T-cell (primary cell): ENCODE results near the gene DDX28. TPM values are rescaled to one million over a fixed set of nuclear protein-coding genes. Genes with fewer than 3 reads are reported as not detected.

Experiments used
- ATAC-seq, 4 experiments: fragments of 200-7000 bp in 3 of 4; fragments of 150-1000 bp in 1 of 4; cut with Tn5 transposase; replicated peaks in 1 of 4; 1 replicate in 3 of 4; 2 replicates in 1 of 4; pipeline ENCODE4 v1.10.0; 2021; ENCODE audit warnings: moderate library complexity in 3 of 4, mild to moderate bottlenecking in 2 of 4, moderate number of reproducible peaks in 1 of 4
- CTCF ChIA-PET, 2 donors: fragments of 300-600 bp; sonication (Branson Sonifier 250); formaldehyde crosslinking; loops; one replicate each; lab custom pipeline; 2022; ENCODE audit warnings: antibody characterized with exemption in 2 of 2; lab: Charles Lee
- POLR2A ChIA-PET, 2 donors: fragments of 300-600 bp; sonication (Branson Sonifier 250); formaldehyde crosslinking; loops; one replicate each; lab custom pipeline; 2022; ENCODE audit warnings: antibody characterized with exemption in 2 of 2; lab: Charles Lee
- DNase-seq, 35 experiments: peaks; one replicate each; pipeline versions ENCODE4 v3.0.0 to v3.0.0-alpha.2; 2013 to 2023
- H3K27ac ChIP-seq: one replicate; pipeline ENCODE4 v1.5.1; 2013; ENCODE audit warnings: low read length
- H3K27me3 ChIP-seq, 2 experiments: replicated peaks in 1 of 2; 1 replicate in 1 of 2; 2 replicates in 1 of 2; pipeline versions ENCODE4 v1.6.1 to v1.7.0; 2013; ENCODE audit warnings: low read length in 1 of 2, mixed read lengths in 1 of 2; ENCODE audit not compliant: control insufficient read depth in 2 of 2, insufficient read depth in 2 of 2; ENCODE audit errors: extremely low read depth in 1 of 2
- H3K36me3 ChIP-seq, 2 donors: 1 replicate in 1 of 2; 2 replicates in 1 of 2; pipeline versions ENCODE4 v1.6.1 to v1.7.0; 2013; ENCODE audit warnings: low read length in 1 of 2; ENCODE audit not compliant: control insufficient read depth in 2 of 2, insufficient read depth in 1 of 2; ENCODE audit errors: extremely low read depth in 1 of 2
- H3K4me1 ChIP-seq, 2 experiments: 1 replicate in 1 of 2; 2 replicates in 1 of 2; pipeline versions ENCODE4 v1.6.1 to v1.7.0; 2013; ENCODE audit warnings: low read length in 2 of 2, mixed read lengths in 1 of 2; ENCODE audit not compliant: insufficient read depth in 2 of 2, control insufficient read depth in 1 of 2; ENCODE audit errors: extremely low read depth in 1 of 2
- H3K4me3 ChIP-seq, 2 donors: 1 replicate in 1 of 2; 2 replicates in 1 of 2; pipeline versions ENCODE4 v1.5.1 to v1.7.0; 2013; ENCODE audit warnings: mild to moderate bottlenecking in 2 of 2, low read length in 1 of 2, moderate library complexity in 1 of 2; ENCODE audit not compliant: control insufficient read depth in 1 of 2; ENCODE audit errors: extremely low read depth in 1 of 2
- H3K9me3 ChIP-seq: 2 replicates; pipeline ENCODE4 v1.7.0; 2013
- H3K27ac Mint-ChIP-seq, 2 donors: one replicate each; pipeline ENCODE4 v1.8.0; 2020 to 2021; ENCODE audit warnings: mild to moderate bottlenecking in 2 of 2, mixed read lengths in 2 of 2
- H3K27me3 Mint-ChIP-seq, 2 donors: one replicate each; pipeline ENCODE4 v1.8.0; 2021 to 2022; ENCODE audit warnings: mixed read lengths in 2 of 2
- H3K36me3 Mint-ChIP-seq: one replicate; pipeline ENCODE4 v1.8.0; 2021; ENCODE audit warnings: mixed read lengths
- H3K4me1 Mint-ChIP-seq, 3 donors: one replicate each; pipeline ENCODE4 v1.8.0; 2020 to 2022; ENCODE audit warnings: mixed read lengths in 3 of 3, mild to moderate bottlenecking in 1 of 3
- H3K4me3 Mint-ChIP-seq, 3 donors: one replicate each; pipeline ENCODE4 v1.8.0; 2020 to 2022; ENCODE audit warnings: mild to moderate bottlenecking in 3 of 3, mixed read lengths in 3 of 3, moderate library complexity in 3 of 3
- H3K9me3 Mint-ChIP-seq, 3 donors: one replicate each; pipeline ENCODE4 v1.8.0; 2020 to 2022; ENCODE audit warnings: mixed read lengths in 3 of 3
- WGBS: methylation state at CpG from one replicate; pipeline ENCODE4 v1.1.5; 2013; ENCODE audit warnings: missing lambda C conversion rate; ENCODE audit not compliant: insufficient coverage; 5-methylcytosine and 5-hydroxymethylcytosine counted together
- total RNA-seq, 35 experiments: library from RNA in 6 of 35; stranded (reverse) in 6 of 35; fragments of 120-200 nt in 1 of 35; gene quantifications; one replicate each; pipeline versions ENCODE4 v1.2.1 to v1.2.4 and lab custom pipeline; 2013 to 2026

Gene DDX28
- 10 to 100 TPM; 15.5 to 21.0 (median 17.6) TPM for total RNA-seq
- 16.1 TPM for total RNA-seq (2013)
- total RNA-seq (lab: John Stamatoyannopoulos, UW), result 21.1 to 59.3 (median 29.9) reads per million in 29 experiments

GRCh38 chr16:68022728-68023537 is at the start of gene DDX28, which contains the start of gene DUS2:
Gene DDX28, minus strand, starts transcription at chr16:68023232. Its CDS starts 30 bp downstream, at chr16:68023202.
Gene DUS2, plus strand, starts transcription at chr16:68023284. Its CDS starts 14,740 bp downstream, at chr16:68038024.
- H3K36me3 ChIP-seq, result peaks cover 0 to 32% of the 10 kb centered on the region in 2 donors
- no peaks in the 10 kb centered on the region for H3K9me3 ChIP-seq
- peak within 1 kb of the TSS; percentile 98 to 99 for H3K27ac Mint-ChIP-seq
- H3K27me3 ChIP-seq, result no peaks in the 10 kb centered on the region
- peaks cover 30 to 37% (median 34%) of the 10 kb centered on the region in 3 donors for H3K4me1 Mint-ChIP-seq
- H3K4me3 Mint-ChIP-seq, result peak within 1 kb of the TSS; percentile 83 to 99 (median 93)
- ChIA-PET POLR2A (interaction anchor here (0.6 to 1.1 kb wide), 4 partner anchors 17 to 691 kb away, joined by 3 to 9 read pairs (median 3); partner anchors contain the start of gene DPEP2 (in 1 of the 2)), CTCF (interaction anchor here (0.7 to 1.5 kb wide), 8 partner anchors 18 to 355 kb away, joined by 3 to 7 read pairs (median 3); partner anchors contain the start of gene DPEP2 (in 1 of the 2))
- no peaks in the 10 kb centered on the region for H3K27me3 Mint-ChIP-seq
- peaks cover 11 to 30% of the 10 kb centered on the region in 2 experiments for H3K4me1 ChIP-seq
- DNase-seq, result peak; percentile 84 to 98 (median 92)
- under 1% methylated on average over 83 of the region's 84 CpGs for WGBS
- H3K36me3 Mint-ChIP-seq, result peaks cover 18% of the 10 kb centered on the region
- peak within 1 kb of the TSS; percentile 85 to 97 for H3K4me3 ChIP-seq
- no peaks in the 10 kb centered on the region for H3K9me3 Mint-ChIP-seq
- peak within 1 kb of the TSS; percentile 64 for H3K27ac ChIP-seq
- peak; percentile 91 to 94 (median 92) for ATAC-seq

- no peak overlapping the region for H3K4me3 Mint-ChIP-seq
Measured at GRCh38 chr16:68072038-68072695, 49.1 kb upstream of the DDX28 start.

GRCh38 chr16:68071518-68071901 is 48.5 kb upstream of the DDX28 start:
- Mint-ChIP-seq H3K9me3 (no peaks in the 10 kb centered on the region), H3K27ac (peak overlapping the region; percentile 90 to 91), H3K36me3 (peaks cover 25% of the 10 kb centered on the region), H3K27me3 (no peaks in the 10 kb centered on the region), H3K4me1 (peaks cover 79 to 86% (median 86%) of the 10 kb centered on the region in 3 donors), H3K4me3 (peak overlapping the region in 1 of 3 donors; percentile 68)
- no peak for ATAC-seq
- H3K4me3 ChIP-seq, result no peak overlapping the region
- peaks cover 3 to 5% of the 10 kb centered on the region in 2 donors for H3K36me3 ChIP-seq
- no peak for DNase-seq
- ChIA-PET POLR2A (interaction anchor here (0.6 kb wide), 3 partner anchors 12 to 375 kb away, joined by 4 to 5 read pairs (median 5); no protein-coding TSS in a partner anchor), CTCF (interaction anchor here (0.6 to 2.5 kb wide), 8 partner anchors 8 to 626 kb away, joined by 3 to 17 read pairs (median 4); partner anchors contain the start of gene NFATC3 (in 1 of the 2))
- no CpG with 5 or more reads among the region's 1 CpG for WGBS
- H3K27ac ChIP-seq, result peak overlapping the region; percentile 72
- no peaks in the 10 kb centered on the region for H3K9me3 ChIP-seq
- H3K4me1 ChIP-seq, result peaks cover 45 to 85% of the 10 kb centered on the region in 2 experiments
- H3K27me3 ChIP-seq, result no peaks in the 10 kb centered on the region

More at GRCh38 chr16:68072038-68072695, 49.1 kb upstream of the DDX28 start:
- H3K27me3 ChIP-seq, result no peaks in the 10 kb centered on the region
- Mint-ChIP-seq H3K27me3 (no peaks in the 10 kb centered on the region), H3K36me3 (peaks cover 27% of the 10 kb centered on the region), H3K9me3 (no peaks in the 10 kb centered on the region), H3K4me1 (peaks cover 78 to 88% (median 86%) of the 10 kb centered on the region in 3 donors), H3K27ac (peak overlapping the region; percentile 44 to 90)
- DNase-seq (no peak), ATAC-seq (no peak)
- peak overlapping the region; percentile 72 for H3K27ac ChIP-seq
- no peak overlapping the region for H3K4me3 ChIP-seq
- 78% methylated on average over 3 of the region's 9 CpGs for WGBS
- no peaks in the 10 kb centered on the region for H3K9me3 ChIP-seq
- POLR2A ChIA-PET, result interaction anchor here in 1 of 2 donors (0.5 to 0.6 kb wide), 2 partner anchors 11 to 288 kb away, joined by 3 to 4 read pairs; no protein-coding TSS in a partner anchor
- peaks cover 3 to 5% of the 10 kb centered on the region in 2 donors for H3K36me3 ChIP-seq
- H3K4me1 ChIP-seq, result peaks cover 45 to 89% of the 10 kb centered on the region in 2 experiments
- CTCF ChIA-PET, result interaction anchor here (0.5 to 2.5 kb wide), 6 partner anchors 11 to 627 kb away, joined by 3 to 17 read pairs (median 4); partner anchors contain the start of gene NFATC3 (in 1 of the 2)

- Mint-ChIP-seq H3K9me3 (no peaks in the 10 kb centered on the region), H3K27ac (peak overlapping the region; percentile 90 to 91), H3K4me3 (peak overlapping the region in 1 of 3 donors; percentile 68), H3K4me1 (peaks cover 79 to 86% (median 86%) of the 10 kb centered on the region in 3 donors), H3K27me3 (no peaks in the 10 kb centered on the region), H3K36me3 (peaks cover 22% of the 10 kb centered on the region)
- no peak overlapping the region for H3K4me3 ChIP-seq
- WGBS, result 75% methylated on average over 11 of the region's 14 CpGs
- H3K4me1 ChIP-seq, result peaks cover 47 to 85% of the 10 kb centered on the region in 2 experiments
- no peaks in the 10 kb centered on the region for H3K9me3 ChIP-seq
- H3K36me3 ChIP-seq, result peaks cover 2 to 3% of the 10 kb centered on the region in 2 donors
- ATAC-seq (peak in 1 of 4 experiments; percentile 39), DNase-seq (peak in 4 of 35 experiments; percentile 5 to 49 (median 20))
- ChIA-PET CTCF (interaction anchor here (0.6 to 2.5 kb wide), 7 partner anchors 9 to 153 kb away, joined by 3 to 17 read pairs (median 4); partner anchors contain the start of gene NFATC3 (in 1 of the 2)), POLR2A (interaction anchor here (0.6 to 1.0 kb wide), 6 partner anchors 13 to 375 kb away, joined by 3 to 5 read pairs (median 4); no protein-coding TSS in a partner anchor)
- H3K27me3 ChIP-seq, result no peaks in the 10 kb centered on the region
- H3K27ac ChIP-seq, result peak overlapping the region; percentile 72
Measured at GRCh38 chr16:68070806-68071517, 47.9 kb upstream of the DDX28 start.

- H3K4me3 Mint-ChIP-seq, result peak overlapping the region in 1 of 3 donors; percentile 68
- ChIA-PET POLR2A (interaction anchor here (0.6 to 1.0 kb wide), 3 partner anchors 14 to 147 kb away, joined by 4 to 5 read pairs (median 4); no protein-coding TSS in a partner anchor), CTCF (interaction anchor here in 1 of 2 donors (0.7 to 2.5 kb wide), 2 partner anchors 12 to 14 kb away, joined by 3 to 17 read pairs; partner anchors contain the start of gene NFATC3)
- Histone ChIP-seq H3K9me3 (no peaks in the 10 kb centered on the region), H3K4me1 (peaks cover 49 to 85% of the 10 kb centered on the region in 2 experiments), H3K36me3 (peaks cover 2 to 3% of the 10 kb centered on the region in 2 donors), H3K27ac (peak overlapping the region; percentile 72), H3K27me3 (no peaks in the 10 kb centered on the region), H3K4me3 (no peak overlapping the region)
- peaks cover 76 to 86% (median 86%) of the 10 kb centered on the region in 3 donors for H3K4me1 Mint-ChIP-seq
- DNase-seq (peak in 1 of 35 experiments; percentile 39), ATAC-seq (peak in 1 of 4 experiments; percentile 2)
- H3K27ac Mint-ChIP-seq, result peak overlapping the region; percentile 90 to 91
- WGBS, result no CpG with 5 or more reads among the region's 2 CpGs
- H3K9me3 Mint-ChIP-seq, result no peaks in the 10 kb centered on the region
- peaks cover 16% of the 10 kb centered on the region for H3K36me3 Mint-ChIP-seq
- no peaks in the 10 kb centered on the region for H3K27me3 Mint-ChIP-seq
Measured at GRCh38 chr16:68070249-68070730, 47.3 kb upstream of the DDX28 start.
